ENCODE results near the gene C10orf90.

The C10orf90 gene

DNA sequence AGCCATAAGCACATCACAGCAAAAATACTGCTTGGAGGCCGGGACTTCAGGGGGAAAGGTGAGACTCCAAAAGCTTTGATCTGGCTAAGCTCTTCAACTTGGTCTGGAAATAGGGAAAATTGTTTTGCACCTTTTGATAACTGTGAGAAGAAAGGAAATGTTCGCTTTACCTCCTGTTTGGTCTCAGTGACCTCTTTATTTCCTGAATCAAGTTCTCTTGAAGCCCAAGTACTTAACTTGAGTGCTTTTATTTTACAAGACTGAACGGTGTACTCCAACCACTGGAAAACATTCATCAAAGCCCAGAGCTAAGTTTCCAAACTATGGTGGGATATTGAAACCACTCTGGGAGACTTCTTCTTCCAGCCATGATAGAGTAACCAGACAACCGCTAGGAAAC, 5.3 kb downstream of the C10orf90 start:
- no peaks in the 10 kb centered on the region for H3K27me3 ChIP-seq
- H3K36me3 ChIP-seq = no peaks in the 10 kb centered on the region
- H3K4me3 ChIP-seq (ENCODE audit: low read depth in 1 of 2, low read length in 1 of 2) = no peak overlapping the region
- no peaks in the 10 kb centered on the region for H3K4me1 ChIP-seq (ENCODE audit: control insufficient read depth in 1 of 2, insufficient read depth in 1 of 2, low read depth in 1 of 2, low read length in 1 of 2)
- TF ChIP-seq, protein P1, sequence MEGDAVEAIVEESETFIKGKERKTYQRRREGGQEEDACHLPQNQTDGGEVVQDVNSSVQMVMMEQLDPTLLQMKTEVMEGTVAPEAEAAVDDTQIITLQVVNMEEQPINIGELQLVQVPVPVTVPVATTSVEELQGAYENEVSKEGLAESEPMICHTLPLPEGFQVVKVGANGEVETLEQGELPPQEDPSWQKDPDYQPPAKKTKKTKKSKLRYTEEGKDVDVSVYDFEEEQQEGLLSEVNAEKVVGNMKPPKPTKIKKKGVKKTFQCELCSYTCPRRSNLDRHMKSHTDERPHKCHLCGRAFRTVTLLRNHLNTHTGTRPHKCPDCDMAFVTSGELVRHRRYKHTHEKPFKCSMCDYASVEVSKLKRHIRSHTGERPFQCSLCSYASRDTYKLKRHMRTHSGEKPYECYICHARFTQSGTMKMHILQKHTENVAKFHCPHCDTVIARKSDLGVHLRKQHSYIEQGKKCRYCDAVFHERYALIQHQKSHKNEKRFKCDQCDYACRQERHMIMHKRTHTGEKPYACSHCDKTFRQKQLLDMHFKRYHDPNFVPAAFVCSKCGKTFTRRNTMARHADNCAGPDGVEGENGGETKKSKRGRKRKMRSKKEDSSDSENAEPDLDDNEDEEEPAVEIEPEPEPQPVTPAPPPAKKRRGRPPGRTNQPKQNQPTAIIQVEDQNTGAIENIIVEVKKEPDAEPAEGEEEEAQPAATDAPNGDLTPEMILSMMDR (IDR thresholded peaks at IDR 0.05) = no peak
- no peaks in the 10 kb centered on the region for H3K9me3 ChIP-seq
- H3K27ac ChIP-seq = no peak overlapping the region

DNA sequence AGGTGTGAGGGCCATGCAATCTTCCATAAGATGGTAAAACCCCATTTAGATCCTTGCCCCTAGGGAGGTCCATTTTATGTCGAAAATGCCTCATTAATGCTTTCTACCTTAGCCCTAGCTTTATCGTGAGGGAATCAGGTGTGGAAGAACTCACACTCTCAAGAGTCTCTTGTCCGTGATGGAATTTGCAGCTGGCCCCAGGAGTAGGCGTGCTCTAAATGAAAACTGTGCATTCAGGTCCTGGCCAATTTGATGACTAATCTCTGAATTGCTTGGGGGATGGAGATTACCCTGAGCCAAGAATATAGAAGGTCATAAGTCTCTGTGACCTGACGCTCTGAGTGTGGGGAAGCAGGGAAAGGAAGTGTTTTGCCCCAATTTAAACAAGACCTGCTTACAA, 6.6 kb downstream of the C10orf90 start:
- Histone ChIP-seq H3K27me3 (no peaks in the 10 kb centered on the region), H3K27ac (no peak overlapping the region)

DNA sequence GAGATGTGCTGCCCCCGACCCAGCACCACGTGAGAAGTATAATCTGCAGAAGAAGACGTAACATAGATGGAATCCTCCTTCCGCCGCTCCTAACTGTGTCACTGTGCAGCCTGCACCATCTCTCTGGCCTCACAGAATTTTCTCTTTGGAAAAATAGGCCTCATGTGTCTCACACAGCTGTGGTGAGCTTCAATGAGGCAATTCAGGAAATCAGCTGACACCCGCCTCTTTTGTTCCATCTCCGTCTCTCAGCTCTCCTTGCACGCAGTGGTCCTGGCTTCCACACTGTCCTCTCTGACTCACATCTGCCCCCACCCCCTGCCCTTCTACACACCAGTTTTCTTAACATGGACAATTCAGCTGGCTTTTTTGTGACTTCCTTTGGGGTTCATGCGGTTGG, 7.2 kb downstream of the C10orf90 start:
- Histone ChIP-seq H3K4me3 (ENCODE audit: low read depth in 1 of 2, low read length in 1 of 2) (no peak overlapping the region), H3K27ac (no peak overlapping the region), H3K4me1 (ENCODE audit: control insufficient read depth in 1 of 2, insufficient read depth in 1 of 2, low read depth in 1 of 2, low read length in 1 of 2) (no peaks in the 10 kb centered on the region), H3K27me3 (no peaks in the 10 kb centered on the region), H3K36me3 (no peaks in the 10 kb centered on the region), H3K9me3 (no peaks in the 10 kb centered on the region)
- TF ChIP-seq, protein P1 (IDR thresholded peaks at IDR 0.05) = no peak

More for the DNA sequence above, 6.6 kb downstream of the C10orf90 start:
- Histone ChIP-seq H3K9me3 (no peaks in the 10 kb centered on the region), H3K36me3 (no peaks in the 10 kb centered on the region), H3K4me3 (ENCODE audit: low read depth in 1 of 2, low read length in 1 of 2) (no peak overlapping the region), H3K4me1 (ENCODE audit: control insufficient read depth in 1 of 2, insufficient read depth in 1 of 2, low read depth in 1 of 2, low read length in 1 of 2) (no peaks in the 10 kb centered on the region)
- TF ChIP-seq, protein P1 (IDR thresholded peaks at IDR 0.05) = no peak

DNA sequence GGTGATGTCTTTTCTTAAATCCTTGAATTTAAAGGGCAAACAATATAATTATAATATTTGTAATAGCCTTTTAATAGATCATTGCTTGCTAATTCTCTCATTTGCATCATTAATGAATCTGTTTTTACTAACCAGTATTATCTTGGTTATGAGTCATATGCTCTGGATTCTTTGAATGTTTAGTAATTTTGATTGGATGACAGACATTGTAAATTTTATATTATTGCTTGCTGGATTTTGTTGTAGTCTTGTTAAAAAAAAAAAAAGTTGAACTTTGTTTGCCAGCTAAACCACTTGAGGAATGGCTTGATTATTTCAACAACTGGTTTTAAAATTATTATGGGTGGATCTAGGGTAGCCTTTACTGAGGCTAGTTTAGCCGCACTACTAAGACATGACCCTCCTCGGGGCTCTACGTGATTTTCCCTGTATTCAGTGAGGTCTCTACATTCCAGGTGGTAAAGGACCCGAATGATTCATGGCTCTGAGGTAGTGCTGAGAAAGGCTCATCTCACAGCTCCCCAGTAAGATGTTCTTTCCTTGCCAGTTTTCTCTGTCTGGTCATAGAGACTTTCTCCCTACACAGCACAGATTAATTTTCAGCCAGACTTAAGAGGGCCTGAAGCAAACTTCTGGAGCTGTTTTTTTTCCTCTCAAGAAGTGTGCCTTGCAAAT, 8.5 kb downstream of the C10orf90 start:
- H3K27me3 ChIP-seq = no peaks in the 10 kb centered on the region
- TF ChIP-seq, protein P1 (IDR thresholded peaks at IDR 0.05) = no peak
- no peaks in the 10 kb centered on the region for H3K4me1 ChIP-seq (ENCODE audit: control insufficient read depth in 1 of 2, insufficient read depth in 1 of 2, low read depth in 1 of 2, low read length in 1 of 2)
- no peaks in the 10 kb centered on the region for H3K9me3 ChIP-seq
- H3K4me3 ChIP-seq (ENCODE audit: low read depth in 1 of 2, low read length in 1 of 2) = no peak overlapping the region
- H3K36me3 ChIP-seq = no peaks in the 10 kb centered on the region
- H3K27ac ChIP-seq = no peak overlapping the region

DNA sequence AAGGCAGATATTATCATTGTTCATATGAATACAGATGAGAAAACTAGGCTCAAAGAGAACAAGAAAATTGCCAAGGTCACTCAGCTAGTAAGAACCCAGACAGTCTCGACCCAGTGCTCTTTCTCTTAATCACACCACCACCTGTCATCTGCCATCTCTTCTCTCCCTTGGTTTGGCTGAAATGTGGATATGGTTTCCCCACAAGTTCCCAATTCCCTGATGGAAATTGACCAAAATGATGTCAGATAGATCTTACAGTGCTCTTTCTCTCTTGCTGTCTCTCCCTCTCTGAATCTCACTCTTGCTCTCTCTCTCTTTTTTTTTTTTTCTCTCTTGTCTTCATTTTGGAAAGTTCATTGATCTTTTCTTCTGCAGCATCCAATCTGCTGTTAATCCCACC, 9.1 kb downstream of the C10orf90 start:
- Histone ChIP-seq H3K27ac (no peak overlapping the region), H3K36me3 (no peaks in the 10 kb centered on the region), H3K4me3 (ENCODE audit: low read depth in 1 of 2, low read length in 1 of 2) (no peak overlapping the region), H3K4me1 (ENCODE audit: control insufficient read depth in 1 of 2, insufficient read depth in 1 of 2, low read depth in 1 of 2, low read length in 1 of 2) (no peaks in the 10 kb centered on the region), H3K9me3 (no peaks in the 10 kb centered on the region), H3K27me3 (no peaks in the 10 kb centered on the region)
- TF ChIP-seq, protein P1 (IDR thresholded peaks at IDR 0.05) = no peak

Data from neutrophil (primary cell).